TTC549 (cell line): ENCODE data around the gene CADM1.

Experiments used
- FAIRE-seq: peaks from 2 replicates; lab custom pipeline; 2012; peaks lifted over from hg19 to GRCh38; lab: Jason Lieb, UNC

The CADM1 gene

GRCh38 chr11:115202900-115203552, 301.2 kb downstream of the CADM1 start:
- no peak for FAIRE-seq

DNA sequence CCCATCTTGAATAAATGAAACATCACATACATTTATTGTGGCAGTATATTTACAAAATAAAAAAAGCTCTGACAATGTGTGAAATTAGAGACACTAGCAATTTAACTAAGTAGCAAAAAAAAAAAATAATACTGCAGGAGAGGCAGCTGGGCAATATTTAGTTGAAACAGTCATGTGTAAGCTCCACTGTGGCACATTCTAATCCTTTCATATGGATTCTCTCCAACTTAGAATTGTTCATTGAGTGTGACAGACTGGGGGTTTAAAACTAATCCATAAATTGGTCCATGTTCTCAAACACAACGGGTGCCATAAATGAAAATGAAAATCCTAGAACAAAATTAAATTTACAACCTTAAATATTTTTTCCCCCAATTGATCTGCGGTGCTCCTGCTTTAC, 302.1 kb downstream of the CADM1 start:
- FAIRE-seq: no peak

DNA sequence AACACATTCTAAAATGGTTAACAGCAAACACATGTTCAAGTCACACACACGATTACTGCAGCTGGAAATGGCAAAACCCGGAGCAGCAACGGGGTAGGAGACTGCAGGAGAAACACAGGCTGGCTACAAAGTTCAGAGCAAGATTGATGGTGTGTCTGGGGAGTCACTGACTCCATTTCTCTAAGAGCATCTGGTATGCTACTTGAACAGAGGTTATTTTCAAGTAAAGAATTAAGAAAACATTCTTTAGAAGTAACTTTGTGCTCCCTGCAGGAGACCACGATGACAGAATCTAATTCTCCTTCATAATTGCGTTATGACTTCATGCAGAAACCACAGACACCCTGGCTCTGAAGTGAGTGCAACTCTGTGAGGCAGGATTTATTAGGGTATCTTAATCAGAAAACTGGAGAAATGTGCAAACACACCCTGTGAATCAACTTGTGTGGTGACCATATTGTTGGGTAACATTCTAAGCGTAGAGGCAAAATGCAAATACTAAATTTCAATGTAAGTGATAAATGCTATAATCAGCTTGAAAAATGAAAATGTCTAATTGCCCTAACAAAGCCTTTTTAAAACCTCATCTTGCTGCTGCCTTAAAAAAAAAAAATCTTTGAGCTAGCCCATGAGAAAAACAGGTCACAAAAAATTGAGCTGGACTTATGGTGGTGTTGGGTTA, 303.0 kb downstream of the CADM1 start:
- FAIRE-seq: no peak

DNA sequence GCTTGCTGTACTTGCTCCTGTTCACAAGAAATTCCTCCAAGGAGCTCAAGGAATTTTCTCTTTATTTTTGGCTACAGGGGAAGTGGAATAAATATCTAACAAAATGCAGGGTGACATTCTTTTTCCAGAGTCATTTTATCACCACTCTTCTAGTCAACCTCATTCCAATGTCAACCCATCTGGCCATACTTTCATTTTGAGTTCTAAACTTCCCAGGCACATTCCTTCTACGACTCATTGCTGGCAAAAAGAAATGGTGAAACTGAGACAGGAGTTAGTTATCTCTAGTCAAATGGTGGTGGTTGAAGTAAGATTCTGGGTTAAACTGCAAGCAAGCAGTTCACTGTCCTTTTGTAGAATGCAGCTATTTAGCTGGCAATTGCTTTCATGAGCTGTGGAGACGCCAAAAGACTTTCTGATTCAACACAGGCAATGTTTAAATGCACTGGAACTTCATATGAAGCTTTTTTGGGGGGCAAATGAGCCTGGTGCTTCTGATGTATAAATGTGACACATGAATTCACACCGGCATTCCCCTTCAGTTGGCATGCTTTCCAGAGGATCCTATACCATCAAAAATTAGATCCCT, 304.6 kb downstream of the CADM1 start:
- no peak for FAIRE-seq

DNA sequence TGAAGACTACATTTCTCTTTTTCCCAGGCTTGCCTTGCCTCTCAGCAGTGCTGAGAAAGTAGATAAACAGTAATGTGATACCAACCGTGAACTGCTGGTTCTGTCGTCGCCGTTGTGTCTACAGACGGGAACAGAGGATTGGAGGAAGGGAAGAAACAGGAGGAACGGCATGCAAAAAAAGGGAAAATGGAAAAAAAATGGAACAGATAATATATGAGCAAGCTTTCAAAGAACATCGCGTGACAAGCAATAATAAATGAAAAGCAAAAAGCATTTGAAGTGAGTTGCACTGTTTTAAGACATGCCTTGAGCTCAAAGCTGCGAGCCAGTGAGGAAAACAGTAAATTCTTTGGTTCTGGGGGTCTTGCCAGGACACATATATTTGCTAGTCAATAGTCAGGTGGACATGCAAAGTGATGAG, 305.9 kb downstream of the CADM1 start:
- FAIRE-seq: no peak

GRCh38 chr11:115197433-115197832, 306.8 kb downstream of the CADM1 start:
- FAIRE-seq: no peak

DNA sequence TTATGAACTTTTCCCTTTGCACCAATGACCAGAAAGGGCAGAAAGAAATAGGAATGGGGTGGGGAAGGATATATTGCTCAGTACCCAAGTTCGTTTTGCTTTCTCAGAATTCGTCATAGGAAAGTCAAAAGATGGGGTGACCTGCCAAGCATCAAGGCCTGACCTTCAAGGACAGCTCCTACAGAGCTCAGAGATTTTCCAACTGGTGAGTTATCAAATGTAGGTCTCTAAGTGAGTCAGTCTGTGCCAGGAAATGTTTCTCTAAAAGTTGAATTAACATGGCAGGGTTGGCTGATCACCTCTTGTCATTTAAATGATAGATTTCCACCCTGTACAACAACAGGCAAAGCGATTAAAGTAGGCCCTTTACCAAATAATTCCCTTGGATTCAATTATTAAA, 307.2 kb downstream of the CADM1 start:
- no peak for FAIRE-seq

DNA sequence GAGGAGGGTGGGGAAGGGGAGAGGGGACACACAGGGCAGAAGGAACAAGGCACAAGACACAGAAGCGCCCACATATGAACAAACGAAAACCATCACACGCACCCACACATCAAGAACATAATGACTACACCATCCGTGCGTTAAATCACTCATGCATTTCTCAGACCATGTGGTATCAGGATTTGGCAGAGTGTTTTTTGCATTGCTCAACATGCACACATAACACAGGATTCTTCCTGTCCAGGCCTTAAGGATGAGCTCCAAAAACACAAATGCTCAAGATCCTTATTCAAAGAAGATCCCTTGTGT, 309.5 kb downstream of the CADM1 start:
- FAIRE-seq: no peak

- no peak for FAIRE-seq
Measured at GRCh38 chr11:115193914-115194801, 310.1 kb downstream of the CADM1 start.

GRCh38 chr11:115191761-115192160, 312.5 kb downstream of the CADM1 start:
- FAIRE-seq: no peak

DNA sequence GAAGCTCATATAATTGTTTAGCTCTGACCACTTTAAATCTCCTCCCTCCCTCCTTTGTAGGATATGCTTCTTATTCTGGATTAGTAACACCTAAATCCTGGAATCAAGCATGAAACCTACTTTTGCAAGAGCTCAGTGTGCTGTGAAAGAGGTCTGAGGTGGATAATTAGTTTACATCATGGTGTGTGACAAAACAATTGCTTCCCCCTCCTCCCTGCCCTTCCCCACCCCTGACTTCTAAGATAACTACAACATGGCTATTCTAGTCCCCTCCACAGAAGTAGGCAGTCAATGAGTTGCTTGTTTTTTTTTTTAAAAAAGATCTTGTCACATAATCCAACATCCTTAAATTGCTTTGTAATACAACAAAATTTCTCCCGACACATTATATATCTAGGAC, 314.0 kb downstream of the CADM1 start:
- no peak for FAIRE-seq

- no peak for FAIRE-seq
Measured at GRCh38 chr11:115188898-115189278, 315.3 kb downstream of the CADM1 start.

DNA sequence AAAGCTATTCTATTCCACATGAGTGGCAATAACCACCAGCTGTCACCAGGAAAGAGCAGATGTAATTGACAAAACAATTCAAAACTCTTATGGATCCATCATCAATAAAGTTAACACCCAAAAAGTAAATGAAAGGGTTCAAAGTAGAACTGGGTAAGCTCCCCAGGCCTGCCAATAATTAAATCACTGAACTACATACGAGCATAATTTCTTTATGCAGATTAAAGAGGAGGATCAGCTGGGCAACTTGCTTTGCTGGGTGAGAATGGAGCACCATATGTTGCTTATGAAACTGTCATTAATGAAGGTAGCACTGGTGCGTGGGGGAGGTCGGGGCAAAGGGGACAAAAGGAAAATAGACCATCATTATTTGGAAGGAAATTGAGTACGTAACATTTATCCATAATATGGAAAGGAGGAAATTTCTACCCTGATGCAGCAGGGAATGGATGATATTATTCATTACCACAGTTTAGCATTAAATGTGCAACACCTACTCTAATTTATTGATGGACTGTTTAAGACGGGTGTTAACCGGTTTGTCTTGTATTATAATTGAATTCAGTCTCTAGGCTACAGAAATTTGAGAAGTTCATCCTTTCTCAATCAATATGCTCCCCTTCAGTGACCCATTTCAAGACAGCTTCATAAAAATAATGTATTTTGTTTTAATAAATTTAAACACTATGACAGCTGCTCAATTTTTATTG, 315.9 kb downstream of the CADM1 start:
- FAIRE-seq: no peak

GRCh38 chr11:115185931-115186330, 318.3 kb downstream of the CADM1 start:
- no peak for FAIRE-seq

GRCh38 chr11:115185507-115185906, 318.7 kb downstream of the CADM1 start:
- no peak for FAIRE-seq

DNA sequence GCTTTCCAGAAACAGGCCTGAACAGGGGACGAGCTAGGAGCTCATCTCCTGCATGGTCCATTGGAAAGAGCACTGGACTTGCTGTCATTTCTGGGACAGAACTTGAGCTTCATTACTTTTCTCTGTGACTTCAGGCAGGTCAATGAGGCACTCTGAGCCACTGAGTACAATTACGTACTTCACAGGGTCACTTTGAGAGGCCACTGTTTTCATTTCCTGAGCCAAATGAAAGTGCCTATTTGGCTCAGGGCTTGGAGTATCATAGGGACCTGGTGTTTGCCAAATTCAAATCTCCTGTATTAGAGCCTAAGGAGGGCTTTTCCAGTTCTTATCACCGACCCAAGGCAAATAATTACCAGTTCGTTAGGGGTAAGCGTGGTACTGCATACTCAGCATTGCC, 319.3 kb downstream of the CADM1 start:
- FAIRE-seq: no peak

DNA sequence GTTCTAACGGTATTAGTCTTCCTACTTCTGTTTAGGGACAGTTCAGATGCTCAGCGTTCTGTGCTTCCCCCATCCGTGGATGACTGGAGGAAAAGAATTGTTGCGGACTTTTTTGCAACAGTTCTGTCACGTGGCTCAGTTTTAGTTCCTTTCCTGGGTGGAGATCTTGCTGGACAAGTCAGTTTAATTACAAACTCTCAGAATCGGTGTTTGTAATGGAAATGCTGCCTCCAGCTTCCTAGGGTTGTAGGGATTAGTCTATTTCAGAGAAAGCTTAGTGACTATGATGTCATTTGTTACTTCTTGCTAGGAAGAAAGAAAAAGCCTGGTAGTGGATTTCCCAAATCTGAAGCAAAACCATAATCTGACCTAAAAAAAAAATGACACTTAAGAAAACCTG, 320.4 kb downstream of the CADM1 start:
- FAIRE-seq: no peak

- no peak for FAIRE-seq
Measured at GRCh38 chr11:115183136-115183535, 321.1 kb downstream of the CADM1 start.

GRCh38 chr11:115182282-115182955, 321.8 kb downstream of the CADM1 start:
- no peak for FAIRE-seq

GRCh38 chr11:115181538-115181937, 322.7 kb downstream of the CADM1 start:
- FAIRE-seq: no peak

- FAIRE-seq: no peak
Measured at GRCh38 chr11:115180272-115180671, 323.9 kb downstream of the CADM1 start.

- no peak for FAIRE-seq
Measured at GRCh38 chr11:115179636-115180035, 324.6 kb downstream of the CADM1 start.
